Measurements from ENCODE around the gene IL37.
"Not testable (repeated sequence)": the region's sequence is repeated elsewhere in the genome, so short reads cannot be mapped to it uniquely, and the experiment has no call there.

The IL37 gene

DNA sequence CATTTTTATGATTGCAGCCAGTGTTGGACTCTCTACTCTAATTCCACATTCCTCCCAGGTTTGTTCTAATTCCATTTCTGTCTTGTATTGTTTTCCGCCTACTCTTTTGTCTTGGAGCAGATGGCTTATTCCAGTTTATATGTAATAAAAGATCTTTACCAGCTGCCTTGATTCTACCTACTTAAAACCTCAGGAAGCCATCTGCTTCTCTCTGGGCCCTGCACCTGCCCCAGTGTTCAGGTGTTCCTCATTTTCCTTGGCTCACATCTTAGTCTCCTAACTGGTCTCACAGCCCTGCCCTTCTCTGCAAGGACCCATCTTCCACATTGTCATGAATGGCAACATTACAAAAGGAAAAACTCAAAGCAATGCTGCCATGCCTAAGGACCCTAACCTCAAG lies 21.0 kb upstream of the IL37 start:
- DNase-seq (ENCODE audit: low read depth) = no peak

DNA sequence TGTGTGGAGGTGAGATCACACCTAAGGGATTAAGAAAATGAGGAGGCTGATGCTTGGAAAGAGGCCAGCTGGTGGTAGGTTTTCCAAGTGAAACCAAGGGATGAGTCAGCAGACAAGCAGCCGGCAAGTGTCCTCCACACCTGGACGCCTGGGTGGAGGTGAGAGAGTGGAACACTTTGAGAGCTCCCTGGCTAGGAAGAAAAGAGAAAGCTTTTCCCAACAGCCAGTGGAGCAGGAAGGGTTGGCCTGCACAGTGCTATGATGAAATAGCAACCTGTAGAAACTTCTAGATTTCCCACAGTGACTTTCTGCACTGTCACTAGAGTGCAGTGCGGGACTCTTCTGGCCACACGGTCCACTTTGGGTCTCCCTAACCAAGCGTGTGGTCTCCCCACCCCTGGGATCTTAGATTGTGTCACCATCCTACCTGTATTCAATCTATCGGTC lies 19.6 kb upstream of the IL37 start:
- DNase-seq (ENCODE audit: low read depth) = no peak

DNA sequence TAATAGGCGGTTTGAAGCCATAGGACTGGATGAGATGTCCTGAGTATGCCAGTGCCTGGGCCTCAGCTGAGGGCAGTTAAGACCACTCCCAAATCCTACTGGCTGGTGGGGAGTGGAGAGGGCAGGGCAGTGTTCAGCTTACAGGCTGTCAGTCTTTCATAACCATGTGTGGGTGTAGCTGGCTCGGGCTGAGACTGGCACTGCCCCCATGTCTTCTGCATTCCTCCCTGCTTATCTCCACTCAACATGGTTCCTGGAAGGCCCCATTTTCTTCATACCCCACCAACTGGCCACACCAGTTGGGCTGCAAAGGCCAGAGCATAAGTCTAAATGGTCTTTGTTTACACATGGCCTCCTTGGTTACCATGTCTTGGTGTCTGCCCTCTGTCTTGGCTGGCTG lies 17.2 kb upstream of the IL37 start:
- DNase-seq (ENCODE audit: low read depth) = no peak

DNA sequence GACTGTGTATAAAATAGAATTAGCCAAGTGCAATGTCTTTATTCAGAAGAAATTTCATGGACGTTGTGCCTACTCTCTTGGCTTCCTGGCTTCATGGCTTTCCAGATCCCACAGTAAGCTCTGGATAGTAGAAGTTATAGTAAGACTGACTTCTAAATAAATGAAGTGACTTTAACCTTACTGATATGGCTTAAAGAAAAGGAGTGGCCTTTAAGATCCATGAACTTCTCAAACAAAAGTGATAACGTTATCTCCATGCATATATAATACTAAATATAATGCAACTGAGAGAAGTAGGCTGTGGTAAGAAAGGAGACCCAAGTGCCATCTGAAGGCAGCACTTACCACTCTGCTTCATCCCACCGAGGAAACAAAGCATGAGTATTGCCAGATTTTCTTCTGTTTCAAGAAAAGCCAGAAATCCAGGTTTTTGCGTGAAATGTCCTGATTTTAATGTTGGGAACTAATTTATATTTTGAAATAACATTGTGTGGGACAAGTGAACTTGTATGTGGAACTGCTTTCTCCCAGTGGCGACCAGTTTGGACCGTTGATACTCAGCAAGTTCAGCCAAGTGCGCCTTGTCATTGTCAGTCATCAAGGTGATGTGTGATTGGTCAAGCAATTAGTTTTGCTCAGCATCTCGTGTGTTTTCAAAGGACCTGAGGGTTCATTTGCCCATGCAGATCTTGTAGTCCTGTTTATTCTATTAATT lies 13.9 kb upstream of the IL37 start:
- no peak for DNase-seq (ENCODE audit: low read depth)

DNA sequence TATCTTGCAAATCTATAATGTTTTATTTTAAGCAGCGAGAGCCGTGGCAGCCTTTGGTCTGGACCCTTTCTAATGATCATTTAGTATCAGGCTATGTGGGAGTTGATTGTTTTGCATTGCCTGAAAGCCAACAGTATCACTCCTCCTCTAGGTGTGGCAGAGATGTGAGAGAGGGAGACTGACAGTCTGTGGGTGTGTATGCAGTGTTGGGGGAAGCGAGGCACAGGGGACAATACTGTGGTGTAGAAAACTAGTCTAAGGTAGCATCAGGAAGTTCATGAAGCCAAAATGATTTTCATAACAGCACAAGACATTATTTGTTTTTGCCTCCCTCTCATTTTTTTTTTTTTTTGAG lies 13.4 kb upstream of the IL37 start:
- no peak for DNase-seq (ENCODE audit: low read depth)

DNA sequence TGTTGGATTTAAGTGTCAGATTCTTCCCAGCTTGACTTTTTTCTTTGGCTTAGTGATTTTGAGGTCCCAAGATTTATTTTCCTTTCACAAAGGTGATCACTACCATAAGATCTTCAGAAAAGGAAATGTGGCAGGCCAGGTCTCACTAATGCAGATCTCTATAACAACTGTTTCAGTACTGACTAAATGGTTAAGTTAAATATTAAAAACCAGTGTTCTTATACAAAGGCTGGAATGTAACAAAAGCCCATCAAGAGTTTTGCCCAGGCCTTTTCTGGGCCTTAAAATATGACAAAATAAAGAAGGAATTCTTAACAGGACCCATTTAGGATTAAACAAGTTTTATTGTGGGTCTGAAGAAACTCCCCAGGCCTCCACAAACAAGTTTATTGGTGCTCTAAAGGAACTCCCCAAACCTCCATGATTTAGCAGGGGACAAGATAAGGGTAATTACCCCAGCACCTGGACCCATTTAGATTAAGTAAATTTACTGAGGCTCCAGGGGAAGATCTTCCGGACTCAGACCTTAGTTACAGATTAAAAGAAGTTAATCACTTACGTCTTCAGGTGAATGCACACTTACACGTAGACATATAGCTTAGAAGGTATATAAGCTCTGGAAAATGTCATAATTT lies 9.4 kb upstream of the IL37 start:
- DNase-seq (ENCODE audit: low read depth) = not testable (repeated sequence)

DNA sequence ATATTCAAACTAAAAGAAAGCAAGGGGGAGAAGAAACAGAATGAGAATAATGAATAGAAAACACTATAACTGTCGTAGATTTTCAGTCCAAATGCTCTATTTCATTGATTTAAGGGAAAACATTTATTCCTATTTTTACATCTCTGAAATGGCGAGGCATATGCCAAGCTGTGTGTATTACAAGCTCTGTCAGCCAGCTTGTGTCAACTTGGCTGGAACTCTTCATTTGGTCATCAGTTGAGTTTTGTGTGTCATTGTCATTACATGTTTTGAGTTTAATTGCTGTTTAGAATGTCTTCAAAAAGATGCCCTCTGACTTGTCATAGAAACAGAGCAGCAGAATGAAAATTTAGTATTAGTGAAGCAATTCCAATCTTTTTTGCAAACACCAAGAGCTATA lies 8.1 kb upstream of the IL37 start:
- no peak for DNase-seq (ENCODE audit: low read depth)

DNA sequence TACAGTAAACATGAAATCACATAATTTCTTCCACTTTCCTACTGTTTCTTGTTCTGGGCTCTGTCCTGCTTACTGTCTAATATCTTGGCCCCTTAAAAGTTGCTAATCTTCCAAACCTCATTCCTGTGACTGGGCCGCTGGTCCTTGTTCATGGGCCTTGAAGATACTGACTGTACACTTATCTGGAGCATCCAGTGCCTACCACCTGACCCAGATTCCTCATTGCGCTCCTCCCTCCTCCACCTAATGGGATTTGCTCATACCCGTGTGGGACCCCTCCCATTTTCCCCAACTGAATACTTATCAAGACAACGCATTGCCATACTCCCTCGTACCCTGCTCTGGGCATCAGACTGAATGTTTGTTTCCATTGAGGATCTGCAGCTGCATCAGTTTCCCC lies 6.1 kb upstream of the IL37 start:
- no peak for DNase-seq (ENCODE audit: low read depth)

DNA sequence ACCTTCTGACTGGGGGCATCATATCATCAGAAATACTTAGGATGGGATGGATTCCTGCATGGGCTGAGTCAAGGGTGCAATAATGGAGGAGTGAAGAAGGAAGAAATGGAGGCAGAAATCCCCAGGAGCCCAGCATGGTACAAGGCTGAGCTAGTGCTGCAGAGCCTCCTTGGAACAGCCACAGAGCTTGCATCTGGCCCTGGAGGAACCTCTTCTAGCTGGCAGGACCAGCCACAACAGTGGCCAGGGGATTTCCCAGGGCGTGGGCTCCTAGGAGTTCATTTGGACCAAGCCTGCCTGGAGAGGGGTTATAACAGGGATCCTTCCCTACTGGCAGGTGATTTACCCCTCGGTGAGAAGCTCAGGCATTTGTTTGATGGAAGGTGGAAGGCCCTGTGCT lies 4.7 kb upstream of the IL37 start:
- DNase-seq (ENCODE audit: low read depth) = no peak

DNA sequence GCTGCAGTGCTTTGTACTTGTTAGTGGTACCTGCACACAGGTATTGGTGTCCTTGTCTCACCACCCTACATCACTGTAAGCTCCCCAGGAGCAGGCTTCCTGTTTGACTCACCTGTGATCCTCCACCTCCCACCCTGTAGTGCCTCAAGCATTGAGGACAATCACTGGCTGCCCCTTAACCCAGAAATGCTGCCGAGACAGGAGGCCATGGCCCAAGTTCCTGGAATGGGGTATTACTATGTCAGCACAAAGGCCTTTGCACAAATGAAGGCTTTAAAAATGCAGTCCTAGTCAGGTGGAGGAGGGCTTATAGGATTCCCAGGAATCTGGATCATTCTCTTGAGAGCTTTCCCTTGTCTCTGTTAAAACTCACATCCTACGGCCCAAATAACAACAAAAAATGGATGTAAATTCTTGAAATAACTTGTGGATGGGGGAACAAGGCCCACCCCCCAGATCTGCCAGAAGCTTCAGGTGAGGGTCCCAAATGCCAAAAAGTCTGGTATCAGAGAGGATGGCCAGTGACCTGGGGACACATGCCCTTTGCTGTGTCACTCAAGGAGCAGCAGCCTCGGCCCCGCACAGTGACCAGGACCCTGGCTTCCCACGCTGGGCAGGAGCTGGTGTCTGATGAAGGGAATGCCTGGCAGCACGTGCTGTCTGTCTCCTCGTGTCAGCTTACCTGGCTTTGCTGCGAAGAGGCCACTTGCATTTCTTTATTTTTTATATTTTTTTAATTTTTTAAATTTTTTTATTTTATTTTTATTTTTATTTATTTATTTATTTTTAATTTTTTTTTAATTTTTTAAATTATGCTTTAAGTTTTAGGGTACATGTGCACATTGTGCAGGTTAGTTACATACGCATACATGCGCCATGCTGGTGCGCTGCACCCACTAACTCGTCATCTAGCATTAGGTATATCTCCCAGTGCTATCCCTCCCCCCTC lies 3.7 kb upstream of the IL37 start:
- no peak for DNase-seq (ENCODE audit: low read depth)

DNA sequence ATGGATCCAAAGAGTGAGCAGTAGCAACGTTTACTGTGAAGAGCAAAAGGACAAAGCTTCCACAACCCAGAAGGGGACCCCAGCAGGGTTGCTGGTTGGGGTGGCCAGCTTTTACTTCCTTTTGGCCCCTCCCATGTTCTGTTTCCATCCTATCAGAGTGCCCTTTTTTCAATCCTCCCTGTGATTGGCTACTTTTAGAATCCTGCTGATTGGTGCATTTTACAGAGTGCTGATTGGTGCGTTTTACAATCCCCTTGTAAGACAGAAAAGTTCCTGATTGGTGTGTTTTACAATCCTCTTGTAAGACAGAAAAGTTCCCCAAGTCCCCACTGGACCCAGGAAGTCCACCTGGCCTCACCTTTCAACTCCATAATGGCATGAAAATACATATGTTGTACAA lies 2.4 kb upstream of the IL37 start:
- not testable (repeated sequence) for DNase-seq (ENCODE audit: low read depth)

DNA sequence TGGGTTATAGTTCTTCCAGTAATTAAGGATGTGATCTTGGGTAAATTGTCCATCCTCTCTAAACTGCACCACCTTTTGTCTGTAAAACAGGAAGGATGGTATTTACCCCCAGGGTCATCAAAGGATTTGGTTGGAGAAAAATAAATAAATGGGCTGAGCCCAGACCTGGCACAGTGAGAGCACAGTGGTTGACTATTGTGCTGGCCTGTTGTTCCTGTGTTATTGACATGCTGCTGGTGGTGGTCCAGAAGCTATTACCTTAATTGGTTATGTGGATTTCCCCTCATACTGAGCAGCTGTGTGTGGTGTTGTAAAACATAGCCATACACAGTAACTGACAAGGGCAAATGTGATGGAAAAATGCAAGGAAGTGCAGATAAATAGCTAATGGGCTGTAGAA lies 746 bp upstream of the IL37 start:
- no peak for DNase-seq (ENCODE audit: low read depth)

DNA sequence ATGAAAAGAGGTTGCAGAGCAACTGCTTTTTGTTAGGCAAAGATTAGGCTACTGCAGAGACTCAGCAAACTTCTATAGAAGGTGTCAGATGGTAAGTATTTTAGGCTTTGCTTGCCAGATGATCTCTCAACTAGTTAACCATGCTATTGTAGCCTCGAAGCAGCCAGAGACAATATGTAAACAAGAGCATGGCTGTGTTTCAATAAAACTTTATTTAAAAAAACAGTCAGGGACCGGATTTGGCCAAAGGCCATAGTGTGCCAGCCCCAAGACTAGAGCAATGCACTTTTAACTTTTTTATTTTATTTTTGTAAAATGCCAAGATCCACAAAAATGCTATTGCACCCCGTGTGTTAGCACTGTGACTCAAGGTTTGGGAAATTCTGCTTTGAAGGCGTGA lies 1.4 kb downstream of the IL37 start:
- DNase-seq (ENCODE audit: low read depth) = no peak

DNA sequence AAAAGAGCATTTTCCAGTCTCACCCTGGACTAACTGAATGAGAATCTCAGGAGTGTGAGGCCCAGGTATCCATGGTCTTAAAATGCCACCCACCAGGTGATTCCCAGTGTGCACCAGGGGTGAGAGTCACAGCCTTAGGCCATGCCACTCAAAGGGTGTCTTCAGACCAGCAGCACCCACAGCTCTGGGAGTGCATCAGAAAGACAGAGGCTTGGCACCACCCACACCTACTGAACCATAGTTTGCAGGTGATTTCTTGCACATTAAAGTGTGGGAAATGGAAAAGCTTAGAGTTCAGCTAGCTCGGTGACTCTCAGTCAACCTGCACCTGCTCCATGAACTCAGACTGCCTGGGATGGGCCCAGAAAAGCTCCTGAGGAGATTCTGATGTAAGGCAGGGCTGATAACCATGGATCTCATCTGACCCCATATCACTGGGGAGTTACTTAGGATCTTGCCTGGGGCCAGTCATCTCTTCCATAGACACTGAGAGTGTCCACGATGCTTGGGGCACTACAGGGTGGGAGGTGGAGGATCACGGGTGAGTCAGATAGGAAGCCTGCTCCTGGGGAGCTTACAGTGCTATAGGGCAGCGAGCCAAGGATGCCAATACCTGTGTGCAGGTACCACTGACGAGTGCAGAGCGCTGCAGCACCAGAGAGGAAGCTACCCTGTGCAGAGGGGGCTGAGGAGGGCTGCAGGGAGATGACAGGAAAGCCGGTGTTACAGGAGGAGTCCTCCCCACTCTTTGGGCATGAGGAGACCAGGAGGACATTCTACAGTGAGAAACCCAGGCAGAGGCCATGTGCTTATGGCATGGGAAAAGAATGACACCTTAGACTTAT lies 4.6 kb downstream of the IL37 start:
- DNase-seq (ENCODE audit: low read depth) = no peak

DNA sequence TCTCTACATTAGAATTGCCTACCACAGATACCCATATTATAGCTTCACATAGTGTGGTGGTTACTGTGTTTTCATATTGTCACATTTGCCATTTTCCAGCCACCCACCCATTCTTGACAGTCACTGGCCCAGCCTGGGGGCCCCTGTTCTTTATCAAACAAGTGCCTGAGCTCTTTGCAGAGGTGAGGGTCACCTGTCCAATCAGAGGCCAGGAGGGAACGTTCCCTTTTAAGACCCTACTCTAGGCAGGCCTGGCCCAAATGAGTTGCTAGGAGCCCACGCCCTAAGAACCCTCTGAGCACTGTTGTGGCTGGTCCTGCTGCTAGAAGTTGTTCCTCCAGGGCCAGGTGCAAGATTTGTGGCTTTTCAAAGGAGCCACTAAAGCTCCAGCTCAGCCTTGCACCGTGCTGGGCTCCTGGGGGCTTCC lies 5.2 kb downstream of the IL37 start:
- DNase-seq (ENCODE audit: low read depth) = no peak

DNA sequence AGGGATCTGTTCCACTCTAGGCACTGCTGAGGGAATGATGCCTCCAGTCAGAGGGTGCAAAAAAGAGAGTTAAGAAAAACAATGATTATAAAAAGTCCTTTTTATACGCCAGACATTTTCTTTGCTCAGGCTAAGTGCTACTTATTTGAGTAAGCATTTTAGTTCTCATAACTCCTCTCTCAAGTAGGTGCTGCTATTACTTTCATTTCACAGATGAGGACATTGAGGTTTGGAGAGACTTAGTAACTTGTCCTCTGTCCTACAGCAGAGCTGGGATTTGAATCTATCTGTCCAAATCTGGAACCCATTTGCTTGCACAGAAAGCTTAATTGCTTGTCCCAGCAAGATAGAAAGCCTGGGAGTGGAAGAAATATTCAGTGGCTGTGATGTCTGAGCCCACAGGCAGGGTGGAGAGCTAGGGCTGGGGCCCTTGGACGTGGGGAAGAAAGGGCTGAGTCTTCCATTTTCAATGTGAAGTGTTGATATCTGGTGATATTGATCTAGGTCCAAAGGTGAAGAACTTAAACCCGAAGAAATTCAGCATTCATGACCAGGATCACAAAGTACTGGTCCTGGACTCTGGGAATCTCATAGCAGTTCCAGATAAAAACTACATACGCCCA lies 5.8 kb downstream of the IL37 start:
- DNase-seq (ENCODE audit: low read depth) = no peak

DNA sequence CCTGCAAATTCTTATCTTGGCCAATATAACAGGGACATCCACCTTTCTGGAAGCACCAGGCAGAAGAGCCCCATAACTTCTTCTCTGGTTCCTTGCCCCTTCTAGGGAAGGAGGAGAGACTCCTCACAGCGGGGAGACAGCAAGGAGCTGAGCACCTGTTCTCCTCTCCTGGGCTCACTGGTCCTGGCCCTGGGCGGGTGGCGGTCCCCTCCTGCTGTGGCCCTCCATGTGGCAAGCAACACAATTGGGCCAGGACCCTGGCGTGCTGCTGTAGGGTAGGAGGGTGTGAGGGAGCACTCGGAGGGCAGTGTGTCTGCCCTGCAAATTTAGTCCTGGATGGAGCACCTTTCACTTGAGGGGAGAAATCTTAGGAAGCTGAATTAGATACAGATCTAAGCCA lies 6.9 kb downstream of the IL37 start:
- no peak for DNase-seq (ENCODE audit: low read depth)

DNA sequence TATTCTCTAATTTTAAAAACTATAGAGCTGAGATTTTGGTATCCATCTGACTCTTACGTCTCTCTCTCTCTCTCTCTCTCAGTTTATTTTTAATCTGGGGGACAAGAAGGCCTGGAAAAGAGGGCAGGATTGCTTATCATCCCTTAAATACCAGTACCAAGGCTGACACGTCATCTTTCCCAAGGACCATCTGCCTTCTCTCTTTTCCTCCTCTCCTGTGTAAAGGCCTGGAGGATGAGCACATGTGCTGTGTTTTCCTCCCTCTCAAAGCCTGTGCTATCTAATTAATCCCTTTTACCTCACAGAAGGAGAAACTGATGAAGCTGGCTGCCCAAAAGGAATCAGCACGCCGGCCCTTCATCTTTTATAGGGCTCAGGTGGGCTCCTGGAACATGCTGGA lies 7.3 kb downstream of the IL37 start:
- no peak for DNase-seq (ENCODE audit: low read depth)

DNA sequence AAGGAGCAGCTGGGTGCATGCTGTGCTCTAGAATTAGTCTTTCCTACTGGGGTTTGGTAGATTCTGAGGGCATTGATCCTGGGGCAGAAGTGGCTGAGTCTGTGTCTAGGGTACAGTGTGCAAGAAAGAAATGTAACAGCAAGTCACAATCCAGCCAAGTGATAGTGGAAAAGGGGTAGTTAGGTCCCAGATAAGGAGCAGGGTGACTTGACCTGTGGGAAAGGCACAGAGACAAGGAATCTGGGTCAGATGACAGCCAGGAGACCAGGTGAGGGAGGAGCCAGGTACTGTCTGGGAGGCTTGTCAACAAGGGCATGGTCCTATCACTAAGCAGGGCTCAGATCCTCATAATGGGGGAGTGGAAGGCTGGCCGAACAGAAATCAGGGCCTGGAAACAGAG lies 8.1 kb downstream of the IL37 start:
- no peak for DNase-seq (ENCODE audit: low read depth)

DNA sequence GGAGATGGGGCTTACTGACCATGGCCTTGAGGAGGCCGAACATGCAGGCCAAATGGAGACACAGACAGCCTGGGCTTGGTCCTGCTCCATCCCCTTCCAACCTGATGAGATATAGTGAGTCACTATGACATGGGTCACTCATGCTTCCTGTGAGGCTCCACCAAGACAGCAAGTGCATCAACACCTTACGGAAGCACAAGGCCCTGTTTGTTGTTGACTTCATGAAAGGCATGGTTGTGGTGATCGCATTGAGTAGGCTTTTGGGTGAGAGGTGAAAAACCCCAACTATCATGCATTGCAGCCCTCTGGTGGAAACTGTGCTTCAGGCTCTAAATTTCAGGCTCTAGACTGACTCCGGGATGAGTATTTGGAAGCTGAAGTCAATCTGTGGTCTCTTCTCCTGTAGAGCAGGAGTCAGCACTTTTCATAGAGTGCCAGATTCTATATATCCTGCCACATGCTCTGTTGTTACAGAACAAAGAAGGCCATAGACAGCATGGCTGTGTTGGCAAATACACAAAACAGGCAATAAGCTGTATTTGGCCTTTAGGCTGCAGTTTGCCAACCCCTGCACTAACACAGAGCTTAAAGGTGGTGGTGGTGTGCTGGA lies 10.1 kb downstream of the IL37 start:
- DNase-seq (ENCODE audit: low read depth) = peak; percentile 44

DNA sequence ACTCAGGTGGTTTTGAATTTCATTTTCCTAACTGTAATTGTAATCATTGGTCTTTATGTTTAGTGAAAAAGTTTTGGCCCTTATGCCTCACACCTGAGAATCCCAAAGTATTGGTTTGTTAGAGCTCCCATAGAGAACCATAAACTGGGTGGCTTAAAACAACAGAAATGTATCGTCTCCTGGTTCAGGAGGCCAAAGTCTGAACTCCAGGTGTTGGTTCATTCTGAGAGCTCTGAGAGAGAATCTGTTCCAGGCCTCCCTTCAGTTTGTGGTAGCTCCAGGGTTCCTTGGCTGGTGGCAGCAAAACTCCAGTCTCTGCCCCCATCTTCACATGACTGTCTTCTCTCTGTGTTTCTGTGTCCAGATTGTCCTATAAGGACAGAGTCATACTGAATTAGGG lies 11.0 kb downstream of the IL37 start:
- no peak for DNase-seq (ENCODE audit: low read depth)

Measured in EH (cell line).